NCI-H2196 (cell line): Measurements from ENCODE around the gene HAGH.
"Not testable (repeated sequence)": the region's sequence is repeated elsewhere in the genome, so short reads cannot be mapped to it uniquely, and the experiment has no call there.

ENCODE experiments used
- DNase-seq: peaks from one replicate; lab custom pipeline; 2025; ENCODE audit not compliant: unreplicated experiment; lab: John Stamatoyannopoulos, UW

Gene HAGH

GRCh38 chr16:1812732-1813163 is 13.9 kb downstream of the HAGH start:
- DNase-seq: peak; percentile 62

DNA sequence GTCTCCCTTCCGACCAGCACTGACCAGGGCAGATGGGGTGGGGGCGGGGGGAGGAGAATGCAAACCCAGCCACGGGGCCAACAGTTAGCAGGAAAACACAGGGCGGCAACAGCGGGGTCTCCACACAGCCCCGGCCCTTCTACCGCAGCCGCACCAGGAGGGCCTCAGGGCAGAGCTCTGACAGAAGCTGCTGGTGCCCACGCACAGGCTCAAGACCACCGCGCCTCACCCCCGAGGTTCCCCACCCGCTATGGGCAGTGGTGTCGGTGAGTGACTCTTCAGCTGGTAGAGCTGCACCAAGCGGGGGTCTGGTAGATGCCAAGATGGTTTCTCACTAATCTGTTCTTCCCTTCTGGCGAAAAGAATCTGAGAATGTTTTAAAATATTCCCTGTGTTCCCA is 16.1 kb downstream of the HAGH start:
- no peak for DNase-seq

GRCh38 chr16:1810106-1810505 is 16.5 kb downstream of the HAGH start:
- DNase-seq: no peak

- DNase-seq: no peak
These were observed 17.3 kb downstream of the HAGH start for GRCh38 chr16:1809281-1809801.

DNA sequence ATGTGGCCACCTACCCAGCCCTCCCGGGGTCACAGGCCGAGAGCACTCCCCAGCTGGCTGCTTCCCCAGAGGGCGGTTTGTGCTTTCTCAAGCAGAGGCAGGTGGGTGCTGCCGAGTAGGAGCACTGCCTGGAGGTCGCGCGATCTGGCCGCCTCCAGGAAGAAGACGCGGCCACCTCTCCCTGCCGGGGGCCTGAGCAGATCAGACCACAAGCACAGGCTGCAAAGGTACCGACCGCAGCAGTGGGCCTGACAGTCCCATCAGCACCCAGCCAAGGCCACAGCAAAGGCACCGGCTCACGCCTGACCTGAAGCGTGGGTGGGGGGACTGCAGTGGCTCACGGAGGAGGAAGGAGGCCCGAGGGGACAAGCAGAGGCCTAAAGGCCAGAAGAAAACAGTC is 17.9 kb downstream of the HAGH start:
- DNase-seq: no peak

- no peak for DNase-seq
These were observed 19.0 kb downstream of the HAGH start for GRCh38 chr16:1807626-1808025.

- no peak for DNase-seq
These were observed 25.9 kb downstream of the HAGH start for GRCh38 chr16:1800701-1801100.

DNA sequence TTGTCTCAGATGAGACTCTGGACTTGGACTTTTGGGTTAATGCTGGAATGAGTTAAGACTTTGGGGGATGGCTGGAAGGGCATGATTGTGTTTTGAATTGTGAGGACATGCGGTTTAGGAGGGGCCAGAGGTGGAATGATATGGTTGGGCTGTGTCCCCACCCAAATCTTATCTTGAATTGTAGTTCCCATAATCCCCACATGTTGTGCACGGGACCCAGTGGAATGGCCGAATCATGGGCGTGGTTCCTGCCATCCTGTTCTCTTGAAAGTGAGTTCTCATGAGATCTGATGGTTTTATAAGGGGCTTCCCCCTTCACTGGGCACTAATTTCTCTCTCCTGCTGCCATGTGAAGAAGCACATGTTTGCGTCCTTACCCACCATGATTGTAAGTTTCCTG is 27.4 kb downstream of the HAGH start:
- not testable (repeated sequence) for DNase-seq

DNA sequence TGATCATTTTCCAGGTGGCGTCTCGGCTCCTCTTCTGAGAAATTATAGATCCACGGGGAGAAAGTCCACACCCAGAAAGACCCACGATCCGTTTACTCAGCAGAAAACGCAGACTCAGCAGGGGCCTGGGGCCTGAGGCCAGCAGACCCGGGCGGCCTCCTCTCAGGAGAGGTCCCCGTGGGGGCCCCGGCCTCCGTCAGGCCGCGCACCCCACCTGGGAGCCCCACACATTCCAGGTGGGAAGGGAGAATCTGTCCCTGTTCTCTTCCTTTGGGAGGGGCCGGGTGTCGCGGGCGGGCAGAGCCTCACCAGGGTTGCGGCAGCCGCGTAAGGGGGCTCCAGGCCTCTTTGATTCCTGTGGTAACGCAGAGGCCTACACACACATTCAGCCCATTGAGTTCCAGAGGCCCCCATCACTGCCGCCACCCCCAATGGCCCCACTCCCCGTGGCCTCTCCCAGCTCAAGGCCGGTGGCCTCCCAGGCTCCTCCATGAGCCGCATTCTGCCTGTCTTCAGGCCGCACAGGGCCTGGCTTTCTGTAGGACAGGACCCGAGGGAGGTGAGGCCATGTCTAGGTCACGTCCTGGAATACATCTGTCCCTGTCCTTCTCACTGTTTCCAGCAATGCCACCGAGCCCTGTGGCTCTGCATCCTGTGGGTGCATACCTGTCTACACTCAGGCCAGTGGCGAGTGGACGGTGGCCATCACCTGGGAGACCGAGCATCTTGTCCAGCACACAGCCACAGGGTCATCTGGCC is 31.5 kb downstream of the HAGH start:
- no peak for DNase-seq

DNA sequence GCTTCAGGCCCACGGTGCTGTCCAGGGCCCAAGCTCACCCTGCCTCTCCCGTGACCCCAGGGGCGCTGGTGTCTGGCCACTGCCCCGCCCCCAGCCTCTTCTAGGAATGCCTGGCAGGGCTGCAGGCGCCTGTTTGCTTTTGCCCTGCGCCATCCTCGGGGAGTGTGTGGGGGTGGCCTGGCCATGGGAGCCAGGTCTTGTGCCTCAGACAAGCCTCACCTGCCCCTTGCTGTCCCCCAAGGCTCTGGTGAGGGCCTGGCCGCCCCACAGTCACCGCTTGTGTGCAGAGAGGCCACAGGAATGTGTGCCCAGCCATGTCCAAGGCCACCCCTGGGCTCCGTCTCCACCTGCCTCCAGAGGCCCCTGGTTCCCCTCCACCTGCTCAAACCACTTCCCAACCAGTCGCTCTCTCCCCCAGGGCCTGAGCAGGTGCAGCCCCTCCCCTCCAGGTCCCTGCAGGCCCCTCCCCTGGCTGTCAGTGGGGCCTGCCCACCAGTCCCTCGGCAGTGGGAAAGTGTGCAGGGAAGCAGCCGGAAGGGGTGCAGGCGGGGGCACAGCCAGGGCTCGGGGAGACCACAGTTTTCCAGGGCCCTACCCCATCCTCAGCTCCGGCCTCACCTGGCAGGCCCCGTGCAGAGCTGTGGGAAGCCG is 32.3 kb downstream of the HAGH start:
- no peak for DNase-seq

- no peak for DNase-seq
These were observed 32.9 kb downstream of the HAGH start, which contains the start of gene IGFALS for GRCh38 chr16:1793578-1794220. TSS of gene IGFALS (minus strand) at chr16:1793705. CDS start at chr16:1793652, 53 bp downstream.

- DNase-seq: no peak
These were observed 33.6 kb downstream of the HAGH start for GRCh38 chr16:1792836-1793577.

GRCh38 chr16:1791943-1792812 is 34.4 kb downstream of the HAGH start:
- no peak for DNase-seq

DNA sequence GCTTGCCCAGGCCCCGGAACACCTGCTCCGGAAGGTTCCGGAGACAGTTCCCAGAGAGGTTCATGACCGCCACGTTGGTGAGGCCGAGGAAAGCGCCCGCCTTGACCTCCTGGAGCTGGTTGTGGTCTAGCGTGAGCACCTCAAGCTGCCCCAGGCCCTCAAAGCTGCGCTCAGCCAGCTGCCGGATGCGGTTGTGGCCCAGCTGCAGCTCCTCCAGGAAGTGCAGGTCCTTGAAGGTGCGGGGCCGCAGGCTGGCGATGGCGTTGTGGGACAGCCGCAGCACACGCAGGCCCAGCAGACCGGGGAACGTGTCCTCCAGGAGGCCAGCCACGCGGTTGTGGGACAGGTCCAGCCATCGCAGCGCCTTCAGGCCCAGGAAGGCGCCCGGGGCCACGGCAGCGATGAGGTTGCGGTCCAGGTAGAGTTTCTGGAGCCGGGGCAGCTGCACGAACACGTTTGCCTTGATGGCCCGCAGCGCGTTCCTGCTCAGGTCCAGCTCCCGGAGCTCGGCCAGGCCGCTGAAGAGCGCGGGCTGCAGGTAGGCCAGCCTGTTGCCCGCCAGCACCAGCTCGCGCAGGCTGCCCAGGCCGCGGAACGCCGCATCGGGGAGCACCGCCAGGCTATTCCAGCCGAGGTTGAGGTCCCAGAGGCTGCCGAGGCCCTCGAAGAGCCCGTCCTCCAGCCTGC is 35.2 kb downstream of the HAGH start:
- DNase-seq: no peak

- DNase-seq: no peak
These were observed 35.9 kb downstream of the HAGH start for GRCh38 chr16:1790611-1791255.

- DNase-seq: no peak
These were observed 36.4 kb downstream of the HAGH start for GRCh38 chr16:1790261-1790610.

DNA sequence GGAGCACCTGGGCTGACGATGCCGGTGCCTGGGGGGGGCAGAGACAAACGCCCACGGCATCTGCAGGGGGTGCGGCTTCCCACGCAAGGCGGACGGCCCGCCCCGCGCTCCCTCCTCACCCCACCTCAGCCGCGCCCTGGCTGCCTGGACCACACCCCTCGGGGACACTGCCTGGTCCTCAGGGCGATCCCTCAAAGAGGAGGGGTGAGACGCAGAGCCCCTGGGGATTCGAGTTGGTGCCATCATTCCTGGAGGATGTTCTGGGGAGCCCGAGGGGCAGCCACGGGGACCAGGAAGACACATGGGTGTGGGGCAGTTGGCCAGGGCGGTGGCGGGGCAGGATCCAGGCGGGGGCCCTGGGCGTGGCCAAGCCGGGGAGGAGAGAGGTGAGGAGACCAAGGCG is 37.0 kb downstream of the HAGH start:
- no peak for DNase-seq

GRCh38 chr16:1788708-1789100 is 37.9 kb downstream of the HAGH start:
- no peak for DNase-seq

- DNase-seq: no peak
These were observed 38.4 kb downstream of the HAGH start for GRCh38 chr16:1788095-1788707.
